ENCODE data around the gene SPOP.

Gene SPOP

GRCh38 chr17:49694847-49695697 lies 17.2 kb upstream of the SPOP start:
- peaks cover 2 to 5% (median 4%) of the 10 kb centered on the region in 3 donors for H3K36me3 ChIP-seq
- intact Hi-C loops (cut with DNase I; ENCODE audit: low total_unique reads): loop anchor here (2.0 kb wide), 1 partner anchor 124 kb away; no protein-coding TSS in a partner anchor
- H3K27me3 ChIP-seq: no peaks in the 10 kb centered on the region
- peak; percentile 94 to 98 for TF ChIP-seq CTCF (IDR thresholded peaks at IDR 0.05)
- DNase-seq: peak in 1 of 2 donors; percentile 64
- no peak overlapping the region for H3K4me3 ChIP-seq
- H3K4me1 ChIP-seq: peaks cover 0 to 72% (median 38%) of the 10 kb centered on the region in 4 donors
- peak overlapping the region; percentile 86 to 90 for H3K27ac ChIP-seq
- H3K9me3 ChIP-seq: no peaks in the 10 kb centered on the region

GRCh38 chr17:49692751-49693150 lies 14.9 kb upstream of the SPOP start:
- no peak overlapping the region for H3K4me3 ChIP-seq
- no peak for DNase-seq
- H3K36me3 ChIP-seq: no peaks in the 10 kb centered on the region
- no peak for TF ChIP-seq CTCF (IDR thresholded peaks at IDR 0.05)
- intact Hi-C loops (cut with DNase I; ENCODE audit: low total_unique reads): no loop called here
- H3K27ac ChIP-seq: peak overlapping the region; percentile 86 to 90
- peaks cover 0 to 81% (median 56%) of the 10 kb centered on the region in 4 donors for H3K4me1 ChIP-seq
- no peaks in the 10 kb centered on the region for H3K27me3 ChIP-seq
- H3K9me3 ChIP-seq: no peaks in the 10 kb centered on the region

GRCh38 chr17:49691677-49692191 lies 13.8 kb upstream of the SPOP start:
- DNase-seq: no peak
- no peaks in the 10 kb centered on the region for H3K9me3 ChIP-seq
- intact Hi-C loops (cut with DNase I; ENCODE audit: low total_unique reads): no loop called here
- peak overlapping the region; percentile 86 to 90 for H3K27ac ChIP-seq
- H3K4me3 ChIP-seq: peak overlapping the region; percentile 5 to 12
- no peaks in the 10 kb centered on the region for H3K36me3 ChIP-seq
- TF ChIP-seq CTCF (IDR thresholded peaks at IDR 0.05): no peak
- H3K27me3 ChIP-seq: no peaks in the 10 kb centered on the region
- peaks cover 0 to 85% (median 57%) of the 10 kb centered on the region in 4 donors for H3K4me1 ChIP-seq

- Histone ChIP-seq H3K27me3 (no peaks in the 10 kb centered on the region), H3K27ac (peak overlapping the region; percentile 86 to 90), H3K9me3 (no peaks in the 10 kb centered on the region), H3K4me1 (peaks cover 0 to 79% (median 54%) of the 10 kb centered on the region in 4 donors), H3K36me3 (no peaks in the 10 kb centered on the region), H3K4me3 (peak overlapping the region; percentile 5 to 12)
- peak; percentile 81 to 92 for DNase-seq
- TF ChIP-seq CTCF (IDR thresholded peaks at IDR 0.05): no peak
- intact Hi-C loops (cut with DNase I; ENCODE audit: low total_unique reads): no loop called here
These were observed 13.3 kb upstream of the SPOP start for GRCh38 chr17:49691086-49691676.

DNA sequence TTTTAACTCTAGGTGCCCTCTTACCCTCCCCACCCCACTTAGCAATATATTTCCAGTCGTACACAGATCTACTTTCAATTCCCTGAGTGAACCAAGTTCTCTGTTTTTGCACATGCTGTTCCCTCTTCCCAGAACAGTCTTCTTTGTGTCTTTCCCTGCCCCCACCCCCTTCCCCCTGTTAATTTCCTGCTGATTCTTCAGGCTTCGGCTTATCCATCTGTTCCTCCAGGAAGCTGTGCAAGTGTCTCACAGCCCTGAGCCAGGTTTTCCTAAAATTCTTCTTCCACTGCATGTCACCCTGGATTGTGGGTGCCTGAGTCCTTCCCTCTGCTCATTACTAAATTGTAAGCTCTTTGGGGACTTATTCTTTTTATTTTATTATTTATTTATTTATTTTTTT lies 12.4 kb upstream of the SPOP start:
- Histone ChIP-seq H3K4me3 (no peak overlapping the region), H3K27me3 (no peaks in the 10 kb centered on the region), H3K36me3 (no peaks in the 10 kb centered on the region), H3K9me3 (no peaks in the 10 kb centered on the region), H3K27ac (peak overlapping the region; percentile 86 to 90), H3K4me1 (peaks cover 0 to 71% (median 47%) of the 10 kb centered on the region in 4 donors)
- DNase-seq: no peak
- intact Hi-C loops (cut with DNase I; ENCODE audit: low total_unique reads): no loop called here
- no peak for TF ChIP-seq CTCF (IDR thresholded peaks at IDR 0.05)
